H1 (cell line): ENCODE results near the gene ACADM. TPM values are rescaled to one million over a fixed set of nuclear protein-coding genes. Genes with fewer than 3 reads are reported as not detected.

ENCODE experiments used
- ATF2 ChIP-seq: IDR thresholded peaks from 2 replicates; pipeline ENCODE4 v1.6.1; 2012; ENCODE audit warnings: low read length, inconsistent platforms
- CHD7 ChIP-seq: fragments of 300-600 bp; sonication (generic); IDR thresholded peaks from 2 replicates; pipeline ENCODE4 v1.7.1; 2012; ENCODE audit warnings: low read length, moderate library complexity, mild to moderate bottlenecking, inconsistent platforms; ENCODE audit not compliant: insufficient replicate concordance
- NANOG ChIP-seq: IDR thresholded peaks from 2 replicates; pipeline ENCODE4 v1.6.1; 2011; ENCODE audit warnings: low read length, low read depth, mild to moderate bottlenecking, inconsistent platforms; ENCODE audit not compliant: insufficient read depth, poor library complexity, severe bottlenecking
- PHF8 ChIP-seq: fragments of 200-600 bp; sonication (generic); conservative IDR thresholded peaks from 2 replicates; pipeline ENCODE4 v1.7.1; 2012; ENCODE audit warnings: low read depth, mild to moderate bottlenecking, inconsistent platforms, low read length, moderate library complexity
- SRF ChIP-seq: IDR thresholded peaks from 2 replicates; pipeline ENCODE4 v1.6.1; 2011; ENCODE audit warnings: mild to moderate bottlenecking, low read depth, low read length, moderate library complexity
- TAF1 ChIP-seq: IDR thresholded peaks from 2 replicates; pipeline ENCODE4 v1.6.1; 2011; ENCODE audit warnings: mild to moderate bottlenecking, low read depth, low read length
- polyA plus RNA-seq, 7 experiments: library from polyadenylated mRNA; depleted of rRNA in 3 of 7; stranded (reverse) in 5 of 7; unstranded in 2 of 7; fragments of >200 nt in 5 of 7; fragments of 200-250 nt in 2 of 7; gene quantifications; 1 replicate in 5 of 7; 2 replicates in 1 of 7; 4 replicates in 1 of 7; pipeline versions ENCODE4 v1.2.1 to v1.2.3, GENCODE V29; 2011 to 2013; ENCODE audit warnings: missing spikeins in 2 of 7, mixed read lengths in 2 of 7
- total RNA-seq: library from RNA; stranded (reverse); fragmentation: NEBNext Ultra II Directional; extraction: Animal tissue kit (Norgen Biotek cat#: 25700); gene quantifications from 2 replicates; pipeline ENCODE4 v1.2.1, GENCODE V29; 2021

ACADM gene
- total and polyA plus RNA-seq, 2 of the 8 experiments (the other 6 are each of a cell fraction or from before 2014, with no cell fraction given): 14.3 to 40.0 TPM

- no peak for TF ChIP-seq CHD7
- TF ChIP-seq TAF1: no peak
- TF ChIP-seq ATF2: no peak
- TF ChIP-seq NANOG: no peak
- no peak for TF ChIP-seq PHF8
- TF ChIP-seq SRF: no peak
Measured at GRCh38 chr1:75720820-75721219, 3.7 kb upstream of the ACADM start (continued).
